DMS 273 (cell line): Measurements from ENCODE around the gene ZNF771.

Experiments
- DNase-seq: peaks from one replicate; lab custom pipeline; 2025; ENCODE audit not compliant: unreplicated experiment; lab: John Stamatoyannopoulos, UW

The ZNF771 gene

GRCh38 chr16:30407102-30407803, at the start of gene ZNF771:
ZNF771 (plus strand) TSS chr16:30407606; CDS start chr16:30408054, 448 bp downstream.
- DNase-seq, result peak; percentile 97

- DNase-seq, result no peak
These were observed 49.5 kb upstream of the ZNF771 start for GRCh38 chr16:30357715-30358576.

- no peak for DNase-seq
These were observed 48.8 kb upstream of the ZNF771 start for GRCh38 chr16:30358577-30358936.

GRCh38 chr16:30358990-30359870, 48.2 kb upstream of the ZNF771 start:
- no peak for DNase-seq

GRCh38 chr16:30359871-30360170, 47.6 kb upstream of the ZNF771 start:
- no peak for DNase-seq

GRCh38 chr16:30361180-30361579, 46.2 kb upstream of the ZNF771 start:
- no peak for DNase-seq

- DNase-seq, result no peak
These were observed 42.2 kb upstream of the ZNF771 start for GRCh38 chr16:30365200-30365599.

GRCh38 chr16:30366511-30366910, 40.9 kb upstream of the ZNF771 start:
- DNase-seq, result no peak

- no peak for DNase-seq
These were observed 39.9 kb upstream of the ZNF771 start for GRCh38 chr16:30367349-30368009.

- no peak for DNase-seq
These were observed 39.1 kb upstream of the ZNF771 start for GRCh38 chr16:30368122-30368791.

- no peak for DNase-seq
These were observed 38.7 kb upstream of the ZNF771 start for GRCh38 chr16:30368792-30369090.

GRCh38 chr16:30369091-30369937, 38.1 kb upstream of the ZNF771 start:
- peak; percentile 63 for DNase-seq

GRCh38 chr16:30369938-30370455, 37.4 kb upstream of the ZNF771 start:
- no peak for DNase-seq

GRCh38 chr16:30370456-30371247, 36.8 kb upstream of the ZNF771 start, which contains the start of gene TBC1D10B:
TBC1D10B (minus strand) TSS chr16:30370494; CDS start chr16:30370183, 311 bp downstream.
- peak; percentile 100 for DNase-seq

GRCh38 chr16:30371248-30371816, 36.1 kb upstream of the ZNF771 start:
- DNase-seq, result no peak

- peak; percentile 34 for DNase-seq
These were observed 35.2 kb upstream of the ZNF771 start for GRCh38 chr16:30372038-30372712.

GRCh38 chr16:30372725-30373124, 34.7 kb upstream of the ZNF771 start:
- no peak for DNase-seq

GRCh38 chr16:30374538-30374937, 32.9 kb upstream of the ZNF771 start, which contains the start of gene MYL11:
MYL11 (plus strand) TSS chr16:30374802; CDS start chr16:30374858, 56 bp downstream.
- no peak for DNase-seq
